ENCODE measurements around the gene PHLPP1. TPM values are rescaled to one million over a fixed set of nuclear protein-coding genes. Genes with fewer than 3 reads are reported as not detected.

PHLPP1 gene
- total and polyA plus RNA-seq, 2 experiments from 2014 or later, result 15.7 to 73.6 TPM

DNA sequence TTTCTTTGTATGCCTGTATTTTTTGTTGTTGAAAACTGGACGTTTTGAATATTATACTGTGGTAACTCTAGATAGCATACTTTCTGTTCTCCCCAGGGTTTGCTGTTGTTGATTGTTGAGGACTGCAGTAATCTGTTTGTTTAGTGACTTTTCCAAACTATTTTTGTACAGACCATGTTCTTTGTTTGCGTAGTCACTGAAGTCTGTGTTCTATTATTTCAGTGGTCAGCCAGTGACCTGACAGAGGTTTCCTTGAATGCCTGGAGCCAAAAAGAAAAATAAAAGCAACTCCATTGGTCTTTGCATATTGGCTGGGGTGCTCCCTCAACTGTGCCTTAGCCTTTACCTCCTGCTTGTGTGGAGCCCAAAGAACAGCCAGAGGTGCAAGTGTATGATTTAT, 42.7 kb upstream of the PHLPP1 start (continued):
- TF ChIP-seq, protein P1, sequence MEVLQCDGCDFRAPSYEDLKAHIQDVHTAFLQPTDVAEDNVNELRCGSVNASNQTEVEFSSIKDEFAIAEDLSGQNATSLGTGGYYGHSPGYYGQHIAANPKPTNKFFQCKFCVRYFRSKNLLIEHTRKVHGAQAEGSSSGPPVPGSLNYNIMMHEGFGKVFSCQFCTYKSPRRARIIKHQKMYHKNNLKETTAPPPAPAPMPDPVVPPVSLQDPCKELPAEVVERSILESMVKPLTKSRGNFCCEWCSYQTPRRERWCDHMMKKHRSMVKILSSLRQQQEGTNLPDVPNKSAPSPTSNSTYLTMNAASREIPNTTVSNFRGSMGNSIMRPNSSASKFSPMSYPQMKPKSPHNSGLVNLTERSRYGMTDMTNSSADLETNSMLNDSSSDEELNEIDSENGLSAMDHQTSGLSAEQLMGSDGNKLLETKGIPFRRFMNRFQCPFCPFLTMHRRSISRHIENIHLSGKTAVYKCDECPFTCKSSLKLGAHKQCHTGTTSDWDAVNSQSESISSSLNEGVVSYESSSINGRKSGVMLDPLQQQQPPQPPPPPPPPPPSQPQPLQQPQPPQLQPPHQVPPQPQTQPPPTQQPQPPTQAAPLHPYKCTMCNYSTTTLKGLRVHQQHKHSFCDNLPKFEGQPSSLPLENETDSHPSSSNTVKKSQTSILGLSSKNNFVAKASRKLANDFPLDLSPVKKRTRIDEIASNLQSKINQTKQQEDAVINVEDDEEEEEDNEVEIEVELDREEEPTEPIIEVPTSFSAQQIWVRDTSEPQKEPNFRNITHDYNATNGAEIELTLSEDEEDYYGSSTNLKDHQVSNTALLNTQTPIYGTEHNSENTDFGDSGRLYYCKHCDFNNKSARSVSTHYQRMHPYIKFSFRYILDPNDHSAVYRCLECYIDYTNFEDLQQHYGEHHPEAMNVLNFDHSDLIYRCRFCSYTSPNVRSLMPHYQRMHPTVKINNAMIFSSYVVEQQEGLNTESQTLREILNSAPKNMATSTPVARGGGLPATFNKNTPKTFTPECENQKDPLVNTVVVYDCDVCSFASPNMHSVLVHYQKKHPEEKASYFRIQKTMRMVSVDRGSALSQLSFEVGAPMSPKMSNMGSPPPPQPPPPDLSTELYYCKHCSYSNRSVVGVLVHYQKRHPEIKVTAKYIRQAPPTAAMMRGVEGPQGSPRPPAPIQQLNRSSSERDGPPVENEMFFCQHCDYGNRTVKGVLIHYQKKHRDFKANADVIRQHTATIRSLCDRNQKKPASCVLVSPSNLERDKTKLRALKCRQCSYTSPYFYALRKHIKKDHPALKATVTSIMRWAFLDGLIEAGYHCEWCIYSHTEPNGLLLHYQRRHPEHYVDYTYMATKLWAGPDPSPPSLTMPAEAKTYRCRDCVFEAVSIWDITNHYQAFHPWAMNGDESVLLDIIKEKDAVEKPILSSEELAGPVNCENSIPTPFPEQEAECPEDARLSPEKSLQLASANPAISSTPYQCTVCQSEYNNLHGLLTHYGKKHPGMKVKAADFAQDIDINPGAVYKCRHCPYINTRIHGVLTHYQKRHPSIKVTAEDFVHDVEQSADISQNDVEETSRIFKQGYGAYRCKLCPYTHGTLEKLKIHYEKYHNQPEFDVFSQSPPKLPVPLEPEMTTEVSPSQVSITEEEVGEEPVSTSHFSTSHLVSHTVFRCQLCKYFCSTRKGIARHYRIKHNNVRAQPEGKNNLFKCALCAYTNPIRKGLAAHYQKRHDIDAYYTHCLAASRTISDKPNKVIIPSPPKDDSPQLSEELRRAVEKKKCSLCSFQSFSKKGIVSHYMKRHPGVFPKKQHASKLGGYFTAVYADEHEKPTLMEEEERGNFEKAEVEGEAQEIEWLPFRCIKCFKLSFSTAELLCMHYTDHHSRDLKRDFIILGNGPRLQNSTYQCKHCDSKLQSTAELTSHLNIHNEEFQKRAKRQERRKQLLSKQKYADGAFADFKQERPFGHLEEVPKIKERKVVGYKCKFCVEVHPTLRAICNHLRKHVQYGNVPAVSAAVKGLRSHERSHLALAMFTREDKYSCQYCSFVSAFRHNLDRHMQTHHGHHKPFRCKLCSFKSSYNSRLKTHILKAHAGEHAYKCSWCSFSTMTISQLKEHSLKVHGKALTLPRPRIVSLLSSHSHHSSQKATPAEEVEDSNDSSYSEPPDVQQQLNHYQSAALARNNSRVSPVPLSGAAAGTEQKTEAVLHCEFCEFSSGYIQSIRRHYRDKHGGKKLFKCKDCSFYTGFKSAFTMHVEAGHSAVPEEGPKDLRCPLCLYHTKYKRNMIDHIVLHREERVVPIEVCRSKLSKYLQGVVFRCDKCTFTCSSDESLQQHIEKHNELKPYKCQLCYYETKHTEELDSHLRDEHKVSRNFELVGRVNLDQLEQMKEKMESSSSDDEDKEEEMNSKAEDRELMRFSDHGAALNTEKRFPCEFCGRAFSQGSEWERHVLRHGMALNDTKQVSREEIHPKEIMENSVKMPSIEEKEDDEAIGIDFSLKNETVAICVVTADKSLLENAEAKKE (CRISPR knock-in tag; IDR thresholded peaks at IDR 0.05), result no peak
- no peak for TF ChIP-seq POLR2AphosphoS5 (IDR thresholded peaks at IDR 0.05; ENCODE audit: low read depth)
- no peak for TF ChIP-seq NANOG (IDR thresholded peaks at IDR 0.05; ENCODE audit: borderline replicate concordance)
- no peak for TF ChIP-seq STAT1 (IDR thresholded peaks at IDR 0.05; ENCODE audit: unreplicated experiment)
- TF ChIP-seq, protein P2, sequence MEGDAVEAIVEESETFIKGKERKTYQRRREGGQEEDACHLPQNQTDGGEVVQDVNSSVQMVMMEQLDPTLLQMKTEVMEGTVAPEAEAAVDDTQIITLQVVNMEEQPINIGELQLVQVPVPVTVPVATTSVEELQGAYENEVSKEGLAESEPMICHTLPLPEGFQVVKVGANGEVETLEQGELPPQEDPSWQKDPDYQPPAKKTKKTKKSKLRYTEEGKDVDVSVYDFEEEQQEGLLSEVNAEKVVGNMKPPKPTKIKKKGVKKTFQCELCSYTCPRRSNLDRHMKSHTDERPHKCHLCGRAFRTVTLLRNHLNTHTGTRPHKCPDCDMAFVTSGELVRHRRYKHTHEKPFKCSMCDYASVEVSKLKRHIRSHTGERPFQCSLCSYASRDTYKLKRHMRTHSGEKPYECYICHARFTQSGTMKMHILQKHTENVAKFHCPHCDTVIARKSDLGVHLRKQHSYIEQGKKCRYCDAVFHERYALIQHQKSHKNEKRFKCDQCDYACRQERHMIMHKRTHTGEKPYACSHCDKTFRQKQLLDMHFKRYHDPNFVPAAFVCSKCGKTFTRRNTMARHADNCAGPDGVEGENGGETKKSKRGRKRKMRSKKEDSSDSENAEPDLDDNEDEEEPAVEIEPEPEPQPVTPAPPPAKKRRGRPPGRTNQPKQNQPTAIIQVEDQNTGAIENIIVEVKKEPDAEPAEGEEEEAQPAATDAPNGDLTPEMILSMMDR (conservative IDR thresholded peaks at IDR 0.05; ENCODE audit: low read depth in 2 of 2), result no peak

DNA sequence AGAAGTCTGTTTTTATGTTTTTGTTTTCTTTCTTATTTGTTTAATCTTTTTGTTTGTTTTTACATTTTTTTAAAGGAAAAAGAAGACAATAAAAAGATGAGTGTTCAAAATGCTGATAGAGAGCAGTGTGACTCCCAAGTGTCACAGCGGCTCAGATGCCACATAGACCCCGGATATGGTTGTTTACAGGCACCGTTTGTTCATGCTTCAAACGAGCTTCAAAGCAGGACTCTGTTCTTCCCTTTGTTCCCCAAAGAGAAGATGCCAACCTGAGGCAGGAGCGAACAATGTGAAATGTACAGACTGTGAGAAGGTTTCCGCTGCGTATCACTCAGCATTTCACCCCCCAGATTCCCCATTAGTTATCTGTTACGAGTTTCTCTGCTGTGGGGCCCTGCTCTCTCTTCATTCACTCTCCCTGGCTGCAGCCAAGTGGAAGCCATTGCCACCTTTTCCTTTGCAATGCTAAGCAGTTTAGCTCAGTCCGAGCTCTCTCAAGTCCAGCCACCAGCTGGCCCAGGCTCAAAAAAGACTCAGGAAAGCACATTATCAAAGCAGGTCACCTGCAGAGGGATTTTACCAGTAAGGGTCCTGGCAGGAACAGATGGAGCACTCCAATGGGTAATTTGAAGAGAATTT, 36.4 kb upstream of the PHLPP1 start:
- H3K36me3 Mint-ChIP-seq (ENCODE audit: low read depth), result no peaks in the 10 kb centered on the region
- peak overlapping the region; percentile 46; the same call in 1 of the 2 replicates for H3K27ac Mint-ChIP-seq
- Histone ChIP-seq H3K4me2 (no peak overlapping the region), H3K36me3 (ENCODE audit: insufficient read depth) (no peaks in the 10 kb centered on the region), H3F3A (replicated peaks; ENCODE audit: low read depth) (no peaks in the 10 kb centered on the region), H2AFZ (peak overlapping the region; percentile 89), H3K4me1 (ENCODE audit: insufficient read depth) (peaks cover 23% of the 10 kb centered on the region), H3K27me3 (ENCODE audit: insufficient read depth) (no peaks in the 10 kb centered on the region), H3K79me2 (replicated peaks; ENCODE audit: insufficient read depth) (no peaks in the 10 kb centered on the region), H4K20me1 (replicated peaks; ENCODE audit: insufficient read depth) (no peaks in the 10 kb centered on the region), H3K9me2 (ENCODE audit: insufficient read depth) (0 out of 2 replicates have a peak, but pooled peaks cover 4% of the 10 kb centered on the region), H3K27ac (ENCODE audit: low read depth) (0 out of 2 replicates have a peak overlapping the region, but pooled peaks have one; percentile 70), H3K4me3 (no peak overlapping the region)
- H3K27me3 Mint-ChIP-seq (ENCODE audit: insufficient read depth, low read depth, poor library complexity), result no peaks in the 10 kb centered on the region
- DNase-seq (ENCODE audit: low spot score) (peak; percentile 34), ATAC-seq (peak; percentile 81)
- H3K4me3 Mint-ChIP-seq, result no peak overlapping the region
- peaks cover 3% of the 10 kb centered on the region; the same call in 2 of the 3 replicates for H3K9me3 Mint-ChIP-seq
- H3K4me1 Mint-ChIP-seq, result peaks cover 25% of the 10 kb centered on the region
- TF ChIP-seq ZNF331 (CRISPR knock-in tag; IDR thresholded peaks at IDR 0.05; ENCODE audit: low read depth), result no peak
- TF ChIP-seq EZH2phosphoT487 (IDR thresholded peaks at IDR 0.05; ENCODE audit: unreplicated experiment), result no peak
- TF ChIP-seq CREB1 (CRISPR knock-in tag; IDR thresholded peaks at IDR 0.05; ENCODE audit: low read depth), result no peak
- TF ChIP-seq, protein P3, sequence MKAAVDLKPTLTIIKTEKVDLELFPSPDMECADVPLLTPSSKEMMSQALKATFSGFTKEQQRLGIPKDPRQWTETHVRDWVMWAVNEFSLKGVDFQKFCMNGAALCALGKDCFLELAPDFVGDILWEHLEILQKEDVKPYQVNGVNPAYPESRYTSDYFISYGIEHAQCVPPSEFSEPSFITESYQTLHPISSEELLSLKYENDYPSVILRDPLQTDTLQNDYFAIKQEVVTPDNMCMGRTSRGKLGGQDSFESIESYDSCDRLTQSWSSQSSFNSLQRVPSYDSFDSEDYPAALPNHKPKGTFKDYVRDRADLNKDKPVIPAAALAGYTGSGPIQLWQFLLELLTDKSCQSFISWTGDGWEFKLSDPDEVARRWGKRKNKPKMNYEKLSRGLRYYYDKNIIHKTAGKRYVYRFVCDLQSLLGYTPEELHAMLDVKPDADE (IDR thresholded peaks at IDR 0.05), result no peak
- no peak for TF ChIP-seq JUNB (IDR thresholded peaks at IDR 0.05; ENCODE audit: unreplicated experiment)
- no peak for TF ChIP-seq POLR2AphosphoS5 (IDR thresholded peaks at IDR 0.05; ENCODE audit: low read depth)
- TF ChIP-seq, protein P2 (conservative IDR thresholded peaks at IDR 0.05; ENCODE audit: low read depth in 2 of 2), result no peak
